Erythroblast (primary cell): ENCODE data around the gene CELF2.

Experiments used
- GATA1 ChIP-seq: IDR thresholded peaks from 2 replicates; pipeline ENCODE4 v1.6.1; 2011; ENCODE audit warnings: low read depth, mild to moderate bottlenecking, control low read depth, low read length, moderate library complexity
- POLR2A ChIP-seq: IDR thresholded peaks from 2 replicates; pipeline ENCODE4 v1.6.1; 2011; ENCODE audit warnings: mild to moderate bottlenecking, low read length

DNA sequence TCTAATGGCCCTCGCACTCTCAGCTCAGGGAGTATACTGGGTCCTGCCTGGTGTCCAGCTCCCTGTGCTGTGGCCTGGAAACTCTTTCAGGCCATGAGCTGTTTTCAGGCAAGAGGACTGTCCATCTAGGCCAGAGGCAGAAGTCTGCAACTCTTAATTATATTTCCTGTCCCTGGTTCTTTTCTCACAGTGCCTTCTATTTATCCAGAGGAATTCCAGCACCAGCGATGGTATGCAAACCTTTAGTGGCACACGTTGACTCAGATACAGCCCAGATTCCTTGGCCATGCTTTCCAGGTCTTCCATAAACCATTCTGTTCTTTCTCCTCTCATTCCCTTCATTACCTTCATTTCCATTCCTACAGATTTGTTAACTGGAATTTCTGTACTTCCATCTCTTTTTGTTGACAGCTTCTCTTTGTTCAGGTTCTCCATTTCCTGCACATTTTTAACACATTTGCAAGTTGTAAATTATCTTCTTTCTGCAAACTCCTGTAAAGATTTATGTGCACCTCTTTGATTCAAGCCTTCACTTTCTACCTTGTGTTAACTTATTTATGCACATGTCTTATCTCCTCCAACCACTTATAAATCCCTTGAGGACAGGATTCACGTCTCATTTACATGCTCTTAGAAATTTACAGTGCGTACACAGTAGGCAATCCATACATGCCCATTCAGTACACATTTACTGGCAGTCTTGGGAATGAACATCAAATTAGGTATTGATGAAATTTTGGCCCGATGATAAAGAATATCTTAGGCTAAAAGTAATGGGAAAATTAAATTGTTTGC lies 172.1 kb downstream of the CELF2 start:
- no peak for TF ChIP-seq POLR2A
- TF ChIP-seq GATA1 = no peak
